HG03064 (cell line): ENCODE results near the gene ST6GAL1.

Source experiments
- ATAC-seq: cut with Tn5 transposase; IDR thresholded peaks from one replicate; pipeline ENCODE4 v1.9.1; 2021; ENCODE audit warnings: low read depth; ENCODE audit not compliant: unreplicated experiment

ST6GAL1 gene

GRCh38 chr3:187101184-187102072 is 171.1 kb downstream of the ST6GAL1 start:
- no peak for ATAC-seq

- no peak for ATAC-seq
Measured at GRCh38 chr3:187102073-187102634, 171.8 kb downstream of the ST6GAL1 start.

DNA sequence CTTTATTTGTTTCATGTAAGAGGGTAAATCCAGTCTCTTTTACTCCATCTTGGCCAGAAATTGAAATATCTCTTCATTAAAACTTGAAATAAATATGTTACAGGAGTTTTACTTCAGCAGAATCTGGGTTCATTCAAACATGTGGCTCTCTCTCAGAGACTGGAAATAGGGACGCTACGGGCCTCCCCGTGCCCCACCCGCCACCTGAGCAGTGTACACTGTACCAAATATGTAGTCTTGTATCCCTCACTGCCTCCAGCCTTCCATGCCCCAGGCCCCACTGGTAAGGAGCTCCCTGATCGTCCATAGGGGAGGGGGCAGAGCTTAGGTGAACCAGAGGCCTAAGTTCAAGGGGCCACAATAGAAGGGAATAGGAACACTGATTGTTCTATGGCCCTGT is 172.9 kb downstream of the ST6GAL1 start:
- ATAC-seq: no peak

- ATAC-seq: no peak
Measured at GRCh38 chr3:187104342-187104741, 174.0 kb downstream of the ST6GAL1 start.

DNA sequence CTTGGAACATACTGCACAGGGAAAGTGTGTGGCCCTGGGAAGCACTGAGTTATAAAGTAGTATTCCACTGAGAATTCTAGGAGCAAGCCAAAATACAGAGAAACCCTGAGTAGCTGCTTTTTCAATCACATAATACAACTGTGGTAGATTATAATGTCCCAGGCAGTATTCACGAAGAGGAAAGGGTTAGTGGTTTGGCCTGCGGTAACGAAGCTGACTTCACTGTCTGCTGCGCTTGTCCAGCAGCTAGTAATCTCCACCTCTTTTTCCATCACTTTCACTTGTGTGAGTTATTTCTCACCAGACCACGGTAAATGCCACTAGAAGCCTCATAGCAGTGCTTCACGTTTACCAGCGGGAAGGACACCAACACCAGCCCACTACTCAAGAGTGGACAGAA is 174.6 kb downstream of the ST6GAL1 start:
- ATAC-seq: no peak

- no peak for ATAC-seq
Measured at GRCh38 chr3:187105700-187106099, 175.4 kb downstream of the ST6GAL1 start.

DNA sequence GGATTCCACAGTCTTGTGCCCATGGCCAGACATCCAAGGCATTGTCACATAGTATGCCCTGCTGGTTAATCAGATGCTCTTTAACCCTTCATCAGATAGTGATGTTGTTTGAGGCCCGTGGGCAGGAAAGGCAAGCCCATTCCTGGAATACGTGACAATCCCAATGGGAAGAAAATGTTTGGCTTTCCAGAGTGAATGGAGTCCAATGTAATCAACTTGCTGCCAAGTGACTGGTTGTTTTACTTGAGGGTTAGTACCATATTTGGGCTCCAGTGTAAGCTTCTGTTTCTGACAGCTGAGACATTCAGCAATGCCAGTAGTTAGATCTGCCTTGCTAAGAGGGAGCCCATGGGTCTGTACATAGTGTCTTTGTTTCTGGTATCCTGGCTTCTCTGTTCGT is 177.7 kb downstream of the ST6GAL1 start:
- no peak for ATAC-seq

DNA sequence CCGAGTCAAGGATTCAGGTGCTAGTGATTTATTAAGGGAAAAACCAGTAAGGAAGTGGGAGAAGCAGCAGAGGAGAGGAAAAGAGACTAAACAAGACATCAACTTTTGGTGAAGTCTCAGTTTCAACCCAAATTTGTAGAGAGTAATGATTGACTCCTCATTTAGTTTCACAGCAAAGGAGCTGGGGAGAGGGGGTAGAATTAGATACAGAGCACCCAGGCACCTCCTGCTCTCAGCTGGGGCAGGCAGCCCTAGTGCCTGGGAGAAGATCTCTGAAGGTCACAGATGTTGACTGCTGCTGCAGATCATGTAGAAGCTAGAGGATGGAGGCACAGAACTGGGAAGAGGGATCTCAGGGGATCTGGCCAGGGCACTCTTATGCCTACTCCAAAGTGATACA is 179.8 kb downstream of the ST6GAL1 start:
- no peak for ATAC-seq

GRCh38 chr3:187112934-187113793 is 182.8 kb downstream of the ST6GAL1 start:
- no peak for ATAC-seq

GRCh38 chr3:187114511-187114910 is 184.2 kb downstream of the ST6GAL1 start:
- ATAC-seq: no peak

- no peak for ATAC-seq
Measured at GRCh38 chr3:187120326-187120725, 190.0 kb downstream of the ST6GAL1 start.

DNA sequence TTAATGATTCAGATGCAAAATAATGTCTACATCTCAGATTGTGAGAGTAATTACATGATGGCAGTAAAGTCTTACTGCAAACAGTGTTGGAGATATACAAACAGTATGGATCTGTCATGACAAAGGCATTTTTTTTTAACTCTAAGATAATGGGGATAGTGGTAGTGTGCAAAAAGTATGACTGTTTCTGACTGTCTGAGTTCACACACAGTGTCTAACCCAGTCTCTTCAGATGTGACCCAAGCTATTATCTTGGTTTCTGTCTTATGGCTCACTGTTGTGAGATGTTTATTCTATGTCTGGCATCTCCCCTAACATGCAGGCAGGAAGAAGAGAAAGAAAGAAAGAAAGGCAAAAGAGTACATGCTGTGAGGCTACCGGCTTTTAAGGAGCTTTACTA is 191.9 kb downstream of the ST6GAL1 start:
- ATAC-seq: no peak

DNA sequence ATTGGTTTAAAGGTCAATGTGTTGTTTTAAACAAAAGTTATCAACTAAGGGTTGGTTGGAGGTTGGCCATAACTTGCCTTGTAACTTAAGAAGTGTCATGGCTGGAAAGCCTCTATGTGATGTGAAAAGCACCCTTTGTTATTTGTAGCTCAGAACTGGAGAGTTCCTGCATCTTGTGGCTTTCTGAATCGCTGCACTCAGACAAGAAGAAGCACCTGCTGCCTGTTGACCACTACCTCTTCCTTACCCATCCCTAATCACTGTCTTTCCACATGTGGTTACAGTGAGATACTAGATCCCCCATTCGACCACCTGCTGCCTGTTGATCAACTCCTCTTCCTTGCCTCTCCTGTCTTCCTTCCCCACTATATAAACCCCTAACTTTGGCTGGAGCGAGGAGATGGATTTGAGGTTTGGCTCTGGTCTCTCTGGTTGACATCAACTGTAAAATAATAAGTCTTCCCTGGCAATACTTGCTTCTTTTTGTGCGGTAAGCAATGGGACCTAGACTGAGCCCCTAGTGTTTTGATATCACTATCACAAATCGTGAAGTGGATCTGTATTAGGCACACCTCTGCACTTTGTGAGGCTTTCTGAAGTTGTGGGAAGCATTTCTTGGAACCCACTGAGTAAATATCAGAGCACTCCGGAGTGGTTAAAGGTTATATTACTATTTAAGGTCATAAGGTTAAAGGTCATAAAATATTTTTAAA is 195.1 kb downstream of the ST6GAL1 start:
- peak; percentile 82 for ATAC-seq
